ENCODE results near the gene NEB.

- TF ChIP-seq CTCF (conservative IDR thresholded peaks at IDR 0.05; ENCODE audit: low read length): no peak
- no peak for TF ChIP-seq EZH2phosphoT487 (IDR thresholded peaks at IDR 0.05; ENCODE audit: borderline replicate concordance)
Measured at GRCh38 chr2:151727593-151728552, 6.4 kb downstream of the NEB start.

Data from Loucy (cell line).